ENCODE results near the gene PHLDB3. TPM values are rescaled to one million over a fixed set of nuclear protein-coding genes. Genes with fewer than 3 reads are reported as not detected.

The PHLDB3 gene
- total RNA-seq (22.2 and 24.9 TPM in 2 replicates), polyA plus RNA-seq (23.4 and 29.0 TPM in 2 replicates)

GRCh38 chr19:43504426-43505185 lies at the start of gene PHLDB3:
Gene PHLDB3 (minus strand): TSS chr19:43504746. CDS start chr19:43504118, 628 bp downstream.
- H3K9me3 ChIP-seq (ENCODE audit: low read depth), result no peaks in the 10 kb centered on the region
- no peaks in the 10 kb centered on the region for H3K27me3 ChIP-seq
- peak within 1 kb of the TSS; percentile 50 for H3K4me3 ChIP-seq
- H3K4me2 ChIP-seq, result peak within 1 kb of the TSS; percentile 91
- DNase-seq (ENCODE audit: low spot score), result peak; percentile 77
- 4% methylated on average over 38 of the region's 42 CpGs for WGBS (ENCODE audit: low lambda C conversion rate, missing lambda C conversion rate)
- TF ChIP-seq EZH2phosphoT487 (IDR thresholded peaks at IDR 0.05; ENCODE audit: low read depth, severe bottlenecking, unreplicated experiment), result no peak
- TF ChIP-seq CTCF (IDR thresholded peaks at IDR 0.05; ENCODE audit: poor library complexity), result no peak
- no peak for TF ChIP-seq EZH2 (IDR thresholded peaks at IDR 0.05; ENCODE audit: borderline replicate concordance)
- no peaks in the 10 kb centered on the region for H3K36me3 ChIP-seq (replicated peaks; ENCODE audit: insufficient read depth, low read depth)
- H3K9me2 ChIP-seq (replicated peaks; ENCODE audit: insufficient read depth), result no peaks in the 10 kb centered on the region
- peak within 1 kb of the TSS; percentile 91 for H3K27ac ChIP-seq
- H4K20me1 ChIP-seq (ENCODE audit: insufficient read depth, poor library complexity, severe bottlenecking), result no peaks in the 10 kb centered on the region
- peaks cover 12% of the 10 kb centered on the region for H3K79me2 ChIP-seq
- peak within 1 kb of the TSS; percentile 82 for H2AFZ ChIP-seq
- peaks cover 11% of the 10 kb centered on the region for H3K4me1 ChIP-seq (ENCODE audit: insufficient read depth)

GRCh38 chr19:43553656-43554055 lies 49.1 kb upstream of the PHLDB3 start:
- Histone ChIP-seq H3K4me2 (no peak overlapping the region), H3K27me3 (no peaks in the 10 kb centered on the region), H3K27ac (no peak overlapping the region), H3K9me3 (ENCODE audit: low read depth) (no peaks in the 10 kb centered on the region), H3K4me1 (ENCODE audit: insufficient read depth) (no peaks in the 10 kb centered on the region), H2AFZ (no peak overlapping the region), H3K9me2 (replicated peaks; ENCODE audit: insufficient read depth) (no peaks in the 10 kb centered on the region), H3K36me3 (replicated peaks; ENCODE audit: insufficient read depth, low read depth) (no peaks in the 10 kb centered on the region), H3K79me2 (no peaks in the 10 kb centered on the region), H4K20me1 (ENCODE audit: insufficient read depth, poor library complexity, severe bottlenecking) (no peaks in the 10 kb centered on the region), H3K4me3 (no peak overlapping the region)
- no peak for DNase-seq (ENCODE audit: low spot score)
- TF ChIP-seq CTCF (IDR thresholded peaks at IDR 0.05; ENCODE audit: poor library complexity) (no peak), EZH2 (IDR thresholded peaks at IDR 0.05; ENCODE audit: borderline replicate concordance) (no peak), EZH2phosphoT487 (IDR thresholded peaks at IDR 0.05; ENCODE audit: low read depth, severe bottlenecking, unreplicated experiment) (no peak)
- 95% methylated on average over 4 of the region's 4 CpGs for WGBS (ENCODE audit: low lambda C conversion rate, missing lambda C conversion rate)

- Histone ChIP-seq H2AFZ (no peak overlapping the region), H3K9me2 (replicated peaks; ENCODE audit: insufficient read depth) (no peaks in the 10 kb centered on the region), H3K9me3 (ENCODE audit: low read depth) (no peaks in the 10 kb centered on the region), H3K4me2 (no peak overlapping the region), H3K4me3 (no peak overlapping the region), H3K27me3 (no peaks in the 10 kb centered on the region), H3K27ac (no peak overlapping the region), H3K4me1 (ENCODE audit: insufficient read depth) (no peaks in the 10 kb centered on the region), H3K79me2 (no peaks in the 10 kb centered on the region), H3K36me3 (replicated peaks; ENCODE audit: insufficient read depth, low read depth) (no peaks in the 10 kb centered on the region), H4K20me1 (ENCODE audit: insufficient read depth, poor library complexity, severe bottlenecking) (no peaks in the 10 kb centered on the region)
- 100% methylated on average over 2 of the region's 3 CpGs for WGBS (ENCODE audit: low lambda C conversion rate, missing lambda C conversion rate)
- no peak for DNase-seq (ENCODE audit: low spot score)
- TF ChIP-seq EZH2 (IDR thresholded peaks at IDR 0.05; ENCODE audit: borderline replicate concordance) (no peak), CTCF (IDR thresholded peaks at IDR 0.05; ENCODE audit: poor library complexity) (no peak), EZH2phosphoT487 (IDR thresholded peaks at IDR 0.05; ENCODE audit: low read depth, severe bottlenecking, unreplicated experiment) (no peak)
These were observed 48.1 kb upstream of the PHLDB3 start for GRCh38 chr19:43552616-43553015.

Measured in hepatocyte (in vitro differentiated cells).